Cardiac muscle cell (in vitro differentiated cells and primary cell): ENCODE measurements around the gene BOD1L1. TPM values are rescaled to one million over a fixed set of nuclear protein-coding genes. Genes with fewer than 3 reads are reported as not detected.
A peak's percentile ranks its signal among the peaks of the same experiment; 100 is the strongest.

ENCODE experiments used
- DNase-seq, 2 donors: peaks; one replicate each; pipeline versions ENCODE4 v3.0.0 to v3.0.0-alpha.2; 2010 to 2017; ENCODE audit warnings: low read depth in 1 of 2, low spot score in 1 of 2
- H3K27ac ChIP-seq: fragments of 200-600 bp; sonication (generic); 2 replicates; pipeline ENCODE4 v1.5.1; 2016
- H3K27me3 ChIP-seq: fragments of 200-600 bp; sonication (generic); 2 replicates; pipeline ENCODE4 v1.6.0; 2016; ENCODE audit warnings: control low read depth
- H3K36me3 ChIP-seq: fragments of 200-600 bp; sonication (generic); 2 replicates; pipeline ENCODE4 v1.5.1; 2016; ENCODE audit warnings: control low read depth
- H3K4me1 ChIP-seq: fragments of 200-600 bp; sonication (generic); 2 replicates; pipeline ENCODE4 v1.8.1; 2017; ENCODE audit warnings: low read depth, mild to moderate bottlenecking, mixed run types
- H3K4me3 ChIP-seq: fragments of 200-600 bp; sonication (generic); 2 replicates; pipeline ENCODE4 v1.5.1; 2016; ENCODE audit warnings: mild to moderate bottlenecking
- H3K9me3 ChIP-seq: fragments of 200-600 bp; sonication (generic); 2 replicates; pipeline ENCODE4 v1.5.1; 2017; ENCODE audit warnings: low read depth, mild to moderate bottlenecking, control low read depth
- polyA plus RNA-seq: library from polyadenylated mRNA; unstranded; fragments of >200 nt; fragmentation: Nextera tagmentation; extraction: Ambion mirVana; gene quantifications from 2 replicates; pipeline ENCODE4 v1.2.1, GENCODE V29; 2016
- total RNA-seq: library from RNA; depleted of rRNA; stranded (reverse); fragments of >200 nt; gene quantifications from 2 replicates; pipeline ENCODE4 v1.2.3, GENCODE V29; 2016
- TF ChIP-seq, protein P1 (sequence below): IDR thresholded peaks from 2 replicates; pipeline ENCODE4 v1.5.1; 2012; ENCODE audit warnings: low read depth, mild to moderate bottlenecking, low read length

The BOD1L1 gene
- total and polyA plus RNA-seq, 2 experiments from 2014 or later, result 17.7 to 35.8 TPM

DNA sequence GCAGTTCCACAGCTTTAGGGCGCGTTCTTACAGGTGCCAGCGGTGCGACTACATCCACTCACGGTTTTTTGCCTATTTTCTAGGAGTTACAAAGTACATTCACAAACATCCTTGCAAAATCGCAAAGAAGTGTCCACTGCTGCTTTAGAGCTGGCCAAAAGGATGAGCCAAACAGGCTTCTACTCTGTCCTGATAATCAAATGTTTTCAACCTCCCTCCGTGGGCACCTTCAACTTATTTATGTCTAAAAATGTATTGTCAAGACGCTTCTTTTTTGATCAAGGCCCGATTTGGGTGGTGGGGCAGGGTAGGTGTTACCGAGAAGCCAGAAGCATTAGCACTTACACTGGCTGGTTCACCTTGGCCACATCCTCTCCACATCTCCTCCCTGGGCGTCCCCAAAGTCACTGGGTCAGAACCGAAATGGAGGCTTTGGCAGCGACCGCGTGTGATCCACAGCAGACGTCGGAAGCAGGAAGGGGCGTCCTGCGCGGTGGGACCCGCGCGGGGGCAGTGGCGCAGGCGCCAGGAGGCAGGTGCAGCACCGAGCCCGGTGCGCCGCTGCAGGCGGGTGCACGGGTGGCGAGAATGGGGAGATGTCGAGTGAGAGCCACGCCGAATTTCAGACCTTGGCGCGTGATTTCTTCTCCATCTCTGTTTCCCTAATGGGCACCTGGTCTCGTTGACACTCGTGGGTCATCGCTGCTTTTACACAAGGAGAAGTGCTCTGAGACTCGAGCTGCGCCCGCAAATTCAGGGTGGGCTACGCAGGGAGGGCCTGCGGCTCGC, 100.1 kb downstream of the BOD1L1 start:
- Histone ChIP-seq H3K4me1 (no peaks in the 10 kb centered on the region), H3K27me3 (peaks cover 100% of the 10 kb centered on the region), H3K4me3 (no peak overlapping the region), H3K36me3 (no peaks in the 10 kb centered on the region), H3K27ac (no peak overlapping the region), H3K9me3 (no peaks in the 10 kb centered on the region)
- DNase-seq, result no peak
- TF ChIP-seq, protein P1, sequence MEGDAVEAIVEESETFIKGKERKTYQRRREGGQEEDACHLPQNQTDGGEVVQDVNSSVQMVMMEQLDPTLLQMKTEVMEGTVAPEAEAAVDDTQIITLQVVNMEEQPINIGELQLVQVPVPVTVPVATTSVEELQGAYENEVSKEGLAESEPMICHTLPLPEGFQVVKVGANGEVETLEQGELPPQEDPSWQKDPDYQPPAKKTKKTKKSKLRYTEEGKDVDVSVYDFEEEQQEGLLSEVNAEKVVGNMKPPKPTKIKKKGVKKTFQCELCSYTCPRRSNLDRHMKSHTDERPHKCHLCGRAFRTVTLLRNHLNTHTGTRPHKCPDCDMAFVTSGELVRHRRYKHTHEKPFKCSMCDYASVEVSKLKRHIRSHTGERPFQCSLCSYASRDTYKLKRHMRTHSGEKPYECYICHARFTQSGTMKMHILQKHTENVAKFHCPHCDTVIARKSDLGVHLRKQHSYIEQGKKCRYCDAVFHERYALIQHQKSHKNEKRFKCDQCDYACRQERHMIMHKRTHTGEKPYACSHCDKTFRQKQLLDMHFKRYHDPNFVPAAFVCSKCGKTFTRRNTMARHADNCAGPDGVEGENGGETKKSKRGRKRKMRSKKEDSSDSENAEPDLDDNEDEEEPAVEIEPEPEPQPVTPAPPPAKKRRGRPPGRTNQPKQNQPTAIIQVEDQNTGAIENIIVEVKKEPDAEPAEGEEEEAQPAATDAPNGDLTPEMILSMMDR, result no peak

DNA sequence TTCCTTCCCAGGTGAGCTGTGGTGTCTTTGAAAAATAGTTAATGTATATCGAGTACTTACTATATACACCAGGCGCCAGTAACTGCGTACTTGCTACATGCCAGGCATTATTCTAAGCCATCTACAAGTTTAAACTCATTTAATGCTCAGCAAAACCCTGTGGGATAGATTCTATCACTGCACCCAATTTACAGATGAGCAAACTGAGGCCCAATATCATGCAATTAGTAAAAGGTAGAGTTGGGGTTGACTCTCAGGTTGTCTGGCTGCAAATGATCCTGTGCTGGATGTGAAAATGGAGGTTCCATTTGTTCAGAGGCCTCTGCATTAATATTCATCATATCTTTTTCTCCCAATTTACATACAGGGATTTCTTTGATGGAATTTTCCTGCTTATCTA, 100.9 kb downstream of the BOD1L1 start:
- Histone ChIP-seq H3K27me3 (peaks cover 100% of the 10 kb centered on the region), H3K36me3 (no peaks in the 10 kb centered on the region), H3K4me1 (no peaks in the 10 kb centered on the region), H3K4me3 (no peak overlapping the region), H3K27ac (no peak overlapping the region), H3K9me3 (no peaks in the 10 kb centered on the region)
- no peak for DNase-seq
- TF ChIP-seq, protein P1, result no peak

DNA sequence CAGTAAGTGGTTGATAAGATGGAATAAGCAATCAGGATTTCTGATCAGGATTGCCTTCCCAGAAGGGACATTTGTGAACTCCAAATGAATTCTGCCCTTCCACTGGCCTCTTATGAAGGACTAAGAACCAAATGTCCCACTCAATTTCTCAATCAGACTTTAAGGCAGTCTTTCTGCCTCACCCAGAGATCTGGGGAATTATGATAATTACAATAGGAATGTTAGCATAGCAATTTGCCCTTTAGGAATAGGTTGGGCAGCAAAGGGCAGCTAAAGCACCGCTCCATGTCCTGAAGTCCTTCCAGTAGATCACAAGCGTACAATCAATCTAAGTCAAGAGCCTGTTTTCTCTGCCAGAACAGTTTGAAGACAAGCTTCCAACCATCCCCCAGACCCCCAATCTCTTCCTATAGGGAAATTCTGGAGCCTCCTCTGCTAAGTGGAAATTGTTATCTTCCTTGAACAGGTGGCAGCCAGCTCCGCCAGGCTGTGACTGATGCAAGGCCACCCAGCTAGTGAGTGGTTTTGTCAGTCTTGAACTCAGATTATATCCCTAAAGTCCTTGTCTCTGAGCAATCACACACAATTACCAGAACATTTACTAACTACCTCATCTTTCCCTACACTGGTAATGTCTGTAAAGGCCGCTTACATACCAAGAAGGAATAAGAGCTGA, 101.8 kb downstream of the BOD1L1 start:
- Histone ChIP-seq H3K4me1 (no peaks in the 10 kb centered on the region), H3K36me3 (no peaks in the 10 kb centered on the region), H3K9me3 (no peaks in the 10 kb centered on the region), H3K27ac (no peak overlapping the region), H3K4me3 (no peak overlapping the region), H3K27me3 (peaks cover 100% of the 10 kb centered on the region)
- DNase-seq, result no peak
- TF ChIP-seq, protein P1, result no peak

DNA sequence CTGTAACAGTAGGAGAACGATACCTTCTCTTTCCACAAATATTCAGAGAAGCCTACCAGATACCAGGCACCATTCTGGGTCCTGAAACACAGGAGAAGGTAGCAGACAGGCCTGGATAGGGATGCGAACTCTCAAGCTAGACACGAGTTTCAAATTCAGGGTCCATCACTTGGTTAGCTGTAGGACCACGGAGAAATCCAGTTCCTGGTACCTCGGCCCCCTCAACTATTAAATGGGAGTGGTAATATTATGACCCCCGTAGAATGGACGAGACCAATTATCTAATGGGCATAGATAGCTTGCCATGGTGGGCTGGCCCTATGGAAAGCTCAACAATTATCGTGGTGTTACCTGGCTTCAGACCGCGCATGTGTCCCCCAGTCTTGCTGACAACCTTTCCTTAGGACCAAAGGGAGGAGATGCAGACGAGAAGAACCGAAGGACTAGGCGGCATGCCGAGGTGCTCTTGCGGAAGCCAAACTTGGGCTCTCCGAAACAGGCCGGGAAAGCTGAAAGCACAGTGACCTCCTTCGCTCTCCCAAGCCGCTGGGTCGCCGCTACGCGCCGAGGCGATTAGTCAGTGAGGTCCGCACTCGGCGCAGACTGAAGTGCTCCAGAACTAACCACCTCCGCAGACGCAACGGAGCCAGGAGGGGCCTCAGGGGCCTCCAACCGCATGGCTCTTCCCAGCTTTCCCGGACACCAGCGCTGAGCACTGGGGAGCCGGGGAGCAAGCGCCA, 102.9 kb downstream of the BOD1L1 start:
- H3K4me3 ChIP-seq, result no peak overlapping the region
- peaks cover 100% of the 10 kb centered on the region for H3K27me3 ChIP-seq
- peak in 1 of 2 donors; percentile 51 for DNase-seq
- no peak overlapping the region for H3K27ac ChIP-seq
- TF ChIP-seq, protein P1, result no peak
- no peaks in the 10 kb centered on the region for H3K36me3 ChIP-seq
- no peaks in the 10 kb centered on the region for H3K4me1 ChIP-seq
- H3K9me3 ChIP-seq, result no peaks in the 10 kb centered on the region

DNA sequence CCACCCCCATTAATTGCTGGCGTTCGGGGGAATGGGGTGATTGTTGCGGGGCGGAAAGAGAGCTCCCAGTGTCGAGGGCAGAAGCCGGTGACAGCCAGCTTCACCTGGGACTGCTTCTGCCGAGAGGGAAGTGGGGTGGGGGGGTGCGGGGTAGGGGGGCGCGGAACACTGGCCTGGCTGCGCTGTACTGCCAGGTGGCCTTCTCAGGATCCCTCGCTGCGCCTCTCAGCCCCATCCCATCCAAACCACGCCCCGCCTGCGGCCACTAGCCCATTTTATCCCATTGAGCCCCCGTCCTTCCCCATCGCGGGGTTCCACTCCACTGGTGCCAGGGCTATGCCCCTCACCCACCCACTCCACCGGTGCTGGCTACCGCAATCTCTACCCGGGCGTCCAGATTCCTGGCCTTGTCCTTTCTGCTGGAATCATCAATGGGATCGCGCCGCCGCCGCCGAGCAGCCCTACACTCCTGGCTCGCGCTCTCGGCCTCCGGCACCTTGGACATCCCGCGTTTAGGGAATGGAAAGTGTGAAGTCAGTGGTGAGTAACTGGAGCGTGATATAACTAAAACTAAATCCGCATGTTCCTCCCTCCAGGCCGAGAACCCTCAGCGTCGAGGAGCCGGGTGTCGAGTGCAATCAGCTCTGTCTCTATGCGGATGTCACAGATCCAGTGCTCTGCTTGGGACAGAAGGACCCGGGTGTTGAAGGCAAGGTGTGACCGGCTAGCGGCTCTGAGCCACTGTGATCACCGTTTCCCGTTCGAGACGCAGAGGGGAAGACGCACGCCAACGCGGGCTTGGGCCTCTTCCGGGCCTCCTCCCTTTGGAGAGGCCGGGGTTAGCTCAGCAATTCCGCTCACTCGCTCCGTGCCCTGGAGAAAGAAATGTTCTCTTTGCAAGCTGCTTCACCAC, 103.7 kb downstream of the BOD1L1 start:
- Histone ChIP-seq H3K4me1 (no peaks in the 10 kb centered on the region), H3K9me3 (no peaks in the 10 kb centered on the region), H3K36me3 (no peaks in the 10 kb centered on the region), H3K4me3 (no peak overlapping the region), H3K27ac (no peak overlapping the region), H3K27me3 (peaks cover 100% of the 10 kb centered on the region)
- TF ChIP-seq, protein P1, result no peak
- no peak for DNase-seq
